NCI-H748 (cell line): ENCODE data around the gene ALPK3.

Experiments
- DNase-seq: peaks from one replicate; lab custom pipeline; 2025; ENCODE audit not compliant: unreplicated experiment; lab: John Stamatoyannopoulos, UW

ALPK3 gene

DNA sequence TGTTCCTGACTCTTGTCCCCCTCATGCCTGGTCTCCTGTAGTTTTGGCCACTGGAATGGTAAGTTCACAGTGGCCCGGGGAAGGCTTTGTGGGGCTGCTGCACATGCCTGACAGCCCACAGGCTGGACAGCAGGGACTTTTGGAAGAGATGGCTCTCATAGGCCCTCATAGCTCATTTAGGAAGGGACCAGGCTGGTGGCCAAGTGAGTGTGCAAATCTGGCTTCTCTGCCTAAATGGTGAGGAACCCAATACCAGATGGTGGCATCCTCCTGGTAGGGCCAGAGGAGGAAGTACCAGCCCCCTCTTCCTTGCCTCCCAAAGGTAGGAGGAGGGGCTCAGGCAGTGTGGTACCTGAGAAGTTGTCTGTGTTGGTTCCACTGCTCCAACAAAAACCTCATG lies 25.6 kb downstream of the ALPK3 start:
- DNase-seq, result no peak

DNA sequence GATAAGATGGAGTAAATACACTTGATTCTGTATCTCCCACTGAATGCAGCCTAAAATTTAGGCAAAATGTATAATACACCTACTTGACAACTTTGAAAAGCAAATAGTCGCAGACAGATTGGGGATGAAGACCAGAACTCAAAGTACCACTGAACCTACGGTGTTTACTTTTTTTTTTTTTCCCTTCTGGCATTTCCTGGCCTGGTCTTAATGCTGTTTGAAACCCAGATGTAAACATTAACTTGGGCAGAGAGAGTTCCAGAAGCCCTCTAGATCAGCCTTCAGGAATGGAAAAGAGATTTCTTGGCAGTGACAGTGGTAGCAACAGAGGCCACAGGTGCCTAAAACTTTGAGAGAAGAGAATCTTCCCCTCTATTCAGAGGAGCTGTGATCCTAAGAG lies 27.8 kb downstream of the ALPK3 start:
- DNase-seq, result no peak

- DNase-seq, result peak; percentile 41
Observed at GRCh38 chr15:84845631-84846030, 28.5 kb downstream of the ALPK3 start.

- no peak for DNase-seq
Observed at GRCh38 chr15:84846269-84846668, 29.1 kb downstream of the ALPK3 start.

DNA sequence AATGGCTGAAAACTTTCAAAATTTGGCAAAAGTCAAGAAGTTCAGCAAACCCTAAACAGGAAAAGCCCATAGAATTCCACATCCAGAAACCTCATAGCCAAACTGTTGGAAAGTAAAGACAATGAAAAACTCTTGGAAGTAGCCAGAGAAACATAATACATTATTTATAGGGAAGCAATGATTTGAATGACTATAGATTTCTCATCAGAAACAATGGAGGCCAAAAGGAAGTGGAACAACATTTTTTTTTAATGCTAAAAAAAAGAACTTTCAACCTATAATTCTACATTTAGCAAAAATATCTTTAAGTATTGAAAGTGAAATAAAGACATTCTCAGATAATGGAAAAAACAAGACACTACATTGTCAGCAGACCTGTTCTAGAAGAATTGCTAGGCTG lies 30.2 kb downstream of the ALPK3 start:
- DNase-seq, result no peak

DNA sequence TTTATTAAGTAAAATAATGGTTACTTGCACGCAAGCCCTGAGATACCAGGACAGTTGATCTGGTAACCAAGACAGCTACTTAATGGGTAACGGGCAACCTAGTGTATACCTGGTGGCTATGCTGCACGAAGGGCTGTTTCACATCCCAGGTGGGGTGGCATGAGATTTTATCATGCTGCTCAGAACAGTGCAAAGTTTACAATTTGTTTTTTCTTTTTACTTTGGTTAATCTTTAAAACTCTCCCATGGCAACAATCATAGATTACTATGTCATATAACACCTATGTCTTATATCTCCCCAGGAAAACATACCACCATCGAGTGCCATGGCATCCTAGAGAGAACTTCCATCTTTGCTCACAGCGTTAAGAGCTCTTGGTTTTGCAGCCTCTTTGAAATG lies 35.1 kb downstream of the ALPK3 start:
- DNase-seq, result no peak

DNA sequence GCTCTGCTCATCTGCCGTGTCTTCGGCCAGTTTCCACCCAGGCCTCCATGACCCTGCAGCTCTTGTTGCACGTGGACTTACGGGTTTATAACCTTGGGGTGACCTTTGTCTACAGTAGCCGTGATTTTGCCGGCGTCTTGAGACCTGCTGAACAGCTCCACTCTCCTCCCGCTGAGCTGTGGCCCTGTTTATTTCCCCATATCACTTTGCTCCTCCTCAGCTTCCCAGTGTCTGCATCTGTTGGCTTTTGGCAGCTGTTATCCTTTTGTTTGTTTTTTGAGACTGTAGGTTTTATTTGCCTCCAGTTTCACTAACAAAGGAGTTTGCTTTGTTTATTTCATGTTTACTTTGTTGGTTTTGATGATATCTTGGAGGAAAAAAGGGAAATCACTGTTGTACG lies 38.0 kb downstream of the ALPK3 start:
- DNase-seq, result peak; percentile 70

GRCh38 chr15:84855765-84856164 lies 38.6 kb downstream of the ALPK3 start:
- no peak for DNase-seq

DNA sequence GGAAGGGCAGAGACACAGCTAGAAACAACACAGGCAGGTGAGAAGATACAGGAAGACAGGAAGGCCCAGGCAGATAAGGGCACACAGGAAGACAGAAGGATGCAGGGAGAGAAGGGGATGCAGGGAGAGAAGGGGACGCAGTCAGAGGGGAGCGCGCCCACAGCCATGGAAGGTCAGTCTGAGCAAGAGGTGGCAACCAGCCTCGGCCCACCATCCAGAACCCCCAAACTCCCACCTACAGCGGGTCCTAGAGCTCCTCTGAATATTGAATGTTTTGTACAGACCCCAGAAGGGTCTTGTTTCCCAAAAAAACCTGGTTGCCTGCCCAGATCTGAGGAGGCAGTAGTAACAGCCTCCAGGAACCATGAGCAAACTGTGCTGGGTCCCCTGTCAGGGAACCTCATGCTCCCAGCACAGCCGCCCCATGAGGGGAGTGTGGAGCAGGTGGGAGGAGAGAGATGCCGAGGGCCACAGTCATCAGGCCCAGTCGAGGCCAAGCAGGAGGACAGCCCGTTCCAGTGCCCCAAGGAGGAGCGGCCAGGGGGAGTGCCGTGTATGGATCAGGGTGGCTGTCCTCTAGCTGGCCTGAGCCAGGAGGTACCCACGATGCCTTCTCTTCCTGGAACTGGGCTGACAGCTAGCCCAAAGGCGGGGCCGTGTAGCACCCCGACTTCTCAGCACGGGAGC lies 39.7 kb downstream of the ALPK3 start:
- DNase-seq, result no peak

DNA sequence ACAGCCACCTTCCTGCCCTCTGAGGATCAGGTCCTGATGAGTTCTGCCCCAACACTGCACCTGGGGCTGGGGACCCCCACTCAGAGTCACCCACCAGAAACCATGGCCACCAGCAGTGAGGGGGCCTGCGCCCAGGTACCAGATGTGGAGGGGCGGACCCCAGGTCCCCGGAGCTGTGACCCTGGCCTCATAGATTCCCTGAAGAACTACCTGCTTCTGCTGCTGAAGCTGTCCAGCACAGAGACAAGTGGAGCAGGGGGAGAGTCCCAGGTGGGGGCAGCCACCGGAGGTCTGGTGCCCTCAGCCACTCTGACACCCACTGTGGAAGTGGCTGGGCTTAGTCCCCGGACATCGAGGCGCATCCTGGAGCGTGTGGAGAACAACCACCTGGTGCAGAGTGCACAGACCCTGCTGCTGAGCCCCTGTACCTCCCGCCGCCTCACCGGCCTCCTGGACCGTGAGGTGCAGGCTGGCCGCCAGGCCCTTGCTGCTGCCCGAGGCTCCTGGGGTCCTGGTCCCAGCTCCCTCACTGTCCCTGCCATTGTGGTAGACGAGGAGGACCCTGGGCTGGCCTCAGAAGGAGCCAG lies 40.4 kb downstream of the ALPK3 start:
- DNase-seq, result no peak

DNA sequence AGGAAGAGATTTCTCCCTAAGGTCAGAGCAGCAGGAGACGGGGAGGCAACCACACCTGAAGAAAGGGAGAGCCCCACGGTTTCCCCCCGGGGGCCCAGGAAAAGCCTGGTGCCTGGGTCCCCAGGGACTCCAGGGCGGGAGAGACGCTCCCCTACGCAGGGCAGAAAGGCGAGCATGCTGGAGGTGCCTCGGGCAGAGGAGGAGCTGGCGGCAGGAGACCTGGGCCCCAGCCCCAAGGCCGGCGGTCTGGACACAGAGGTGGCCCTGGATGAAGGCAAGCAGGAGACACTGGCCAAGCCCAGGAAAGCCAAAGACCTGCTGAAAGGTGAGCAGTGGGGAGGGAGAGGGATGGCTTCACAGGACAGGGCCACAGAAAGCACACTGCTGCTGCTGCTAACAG lies 41.1 kb downstream of the ALPK3 start:
- DNase-seq, result no peak

GRCh38 chr15:84859144-84859543 lies 42.0 kb downstream of the ALPK3 start:
- DNase-seq, result no peak

DNA sequence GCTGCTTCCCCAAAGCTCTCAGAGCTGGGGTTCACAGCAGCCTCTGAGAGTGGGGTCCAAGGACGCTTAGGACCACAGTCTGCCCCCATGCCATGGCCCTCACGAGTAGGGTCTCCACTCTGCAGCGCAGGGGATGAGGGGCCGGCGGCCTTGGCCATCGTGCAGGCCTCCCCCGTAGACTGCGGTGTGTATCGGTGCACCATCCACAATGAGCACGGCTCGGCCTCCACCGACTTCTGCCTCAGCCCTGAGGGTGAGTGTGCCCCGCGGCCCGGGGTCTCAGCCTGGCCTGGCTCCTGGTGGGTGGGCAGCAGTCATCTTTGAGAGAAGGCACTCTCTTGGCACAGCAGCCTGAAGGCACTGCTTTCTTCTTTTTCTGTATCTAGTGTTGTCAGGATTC lies 42.5 kb downstream of the ALPK3 start:
- DNase-seq, result no peak

DNA sequence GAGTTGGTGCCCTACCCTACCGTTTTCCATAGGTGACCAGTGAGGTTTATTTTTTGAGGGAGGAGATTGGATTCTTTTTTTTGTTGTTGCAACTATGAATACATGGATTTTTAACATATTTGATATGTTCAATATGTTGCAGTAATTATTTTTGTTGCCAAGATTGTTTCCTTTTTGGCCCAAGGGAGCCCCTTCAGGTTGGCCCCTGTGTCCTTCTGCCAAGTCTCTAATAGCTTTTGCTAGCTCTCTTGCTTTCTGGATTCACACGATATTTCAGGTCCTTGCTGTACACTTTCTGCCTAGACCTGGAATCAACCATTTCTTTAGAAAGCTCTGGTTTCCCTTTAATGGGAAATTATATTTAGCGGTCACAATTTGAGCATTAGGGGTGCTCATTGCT lies 44.6 kb downstream of the ALPK3 start:
- no peak for DNase-seq

- no peak for DNase-seq
Observed at GRCh38 chr15:84862214-84862975, 45.2 kb downstream of the ALPK3 start.

DNA sequence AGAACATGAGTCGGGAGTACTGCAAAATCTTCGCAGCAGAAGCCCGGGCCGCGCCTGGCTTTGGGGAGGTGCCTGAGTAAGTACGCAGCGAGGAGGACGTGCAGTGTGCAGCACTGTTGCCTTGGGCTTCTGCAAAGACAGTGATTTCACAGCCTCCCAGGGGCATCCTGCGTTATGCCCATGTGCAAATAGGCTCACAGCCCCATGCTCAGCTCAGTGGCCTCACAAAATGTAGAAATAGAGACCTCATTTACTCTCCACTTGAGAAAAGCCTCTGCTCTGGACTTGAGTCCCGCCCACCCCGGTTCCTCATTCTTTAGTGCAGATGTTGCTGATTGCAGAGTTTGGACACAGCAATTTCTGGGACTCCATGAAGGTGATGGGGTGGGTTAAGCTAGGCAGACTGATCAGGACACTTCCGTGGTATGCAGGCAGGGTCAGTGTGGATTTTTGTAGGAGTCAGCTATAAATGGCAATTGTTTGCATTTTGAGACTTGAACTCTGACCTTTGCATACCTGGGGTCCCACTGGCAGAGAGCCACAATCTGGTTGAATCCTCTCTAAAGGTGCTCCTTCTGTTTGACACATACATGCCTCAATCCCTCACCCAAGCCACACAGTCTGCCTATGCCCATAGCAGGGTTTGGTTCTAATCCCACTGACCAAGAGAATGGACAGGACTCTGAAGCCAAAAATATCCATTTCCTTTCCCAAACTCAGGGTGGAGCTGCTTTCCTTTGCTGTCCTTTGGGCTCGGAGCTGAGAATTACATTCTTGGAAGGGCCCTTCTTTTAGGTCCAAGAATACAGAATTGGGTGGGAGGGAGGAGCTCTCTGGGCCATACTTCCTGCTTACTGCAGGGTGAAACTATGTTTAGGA lies 46.6 kb downstream of the ALPK3 start:
- no peak for DNase-seq

DNA sequence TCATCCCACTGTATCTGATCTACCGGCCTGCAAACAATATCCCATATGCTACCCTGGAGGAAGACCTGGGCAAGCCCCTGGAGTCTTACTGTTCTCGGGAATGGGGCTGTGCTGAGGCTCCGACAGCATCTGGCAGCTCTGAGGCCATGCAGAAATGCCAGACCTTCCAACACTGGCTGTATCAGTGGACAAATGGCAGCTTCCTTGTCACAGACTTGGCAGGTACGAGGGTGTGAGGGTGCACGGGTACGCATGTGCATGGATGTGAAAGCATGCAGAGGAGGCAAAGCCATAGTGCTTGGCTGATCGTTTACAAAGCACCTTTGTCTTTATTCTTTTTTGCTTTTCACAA lies 47.3 kb downstream of the ALPK3 start:
- no peak for DNase-seq

DNA sequence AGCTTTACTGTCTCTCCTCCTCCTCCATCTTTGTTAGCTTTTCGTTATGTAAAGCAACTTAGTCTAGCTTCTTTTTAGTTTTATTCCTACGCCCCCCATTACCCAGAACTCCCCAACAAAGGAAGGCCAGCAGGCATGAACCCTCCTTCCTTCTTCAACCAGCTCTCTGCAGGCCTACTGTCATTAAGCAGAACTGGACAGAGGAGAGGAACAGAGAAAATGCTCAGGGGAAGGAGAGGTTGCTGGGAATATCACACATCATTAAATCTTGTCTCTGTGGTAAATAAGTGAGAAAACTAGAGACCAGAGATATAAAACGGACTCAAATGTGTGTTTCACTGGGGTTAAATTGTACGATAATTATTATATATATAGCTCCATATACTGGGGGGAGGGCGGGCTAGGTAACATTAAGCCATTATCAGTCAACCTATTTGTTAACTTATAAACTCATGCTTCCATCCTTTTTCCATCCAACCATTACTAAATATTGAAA lies 48.0 kb downstream of the ALPK3 start:
- no peak for DNase-seq

DNA sequence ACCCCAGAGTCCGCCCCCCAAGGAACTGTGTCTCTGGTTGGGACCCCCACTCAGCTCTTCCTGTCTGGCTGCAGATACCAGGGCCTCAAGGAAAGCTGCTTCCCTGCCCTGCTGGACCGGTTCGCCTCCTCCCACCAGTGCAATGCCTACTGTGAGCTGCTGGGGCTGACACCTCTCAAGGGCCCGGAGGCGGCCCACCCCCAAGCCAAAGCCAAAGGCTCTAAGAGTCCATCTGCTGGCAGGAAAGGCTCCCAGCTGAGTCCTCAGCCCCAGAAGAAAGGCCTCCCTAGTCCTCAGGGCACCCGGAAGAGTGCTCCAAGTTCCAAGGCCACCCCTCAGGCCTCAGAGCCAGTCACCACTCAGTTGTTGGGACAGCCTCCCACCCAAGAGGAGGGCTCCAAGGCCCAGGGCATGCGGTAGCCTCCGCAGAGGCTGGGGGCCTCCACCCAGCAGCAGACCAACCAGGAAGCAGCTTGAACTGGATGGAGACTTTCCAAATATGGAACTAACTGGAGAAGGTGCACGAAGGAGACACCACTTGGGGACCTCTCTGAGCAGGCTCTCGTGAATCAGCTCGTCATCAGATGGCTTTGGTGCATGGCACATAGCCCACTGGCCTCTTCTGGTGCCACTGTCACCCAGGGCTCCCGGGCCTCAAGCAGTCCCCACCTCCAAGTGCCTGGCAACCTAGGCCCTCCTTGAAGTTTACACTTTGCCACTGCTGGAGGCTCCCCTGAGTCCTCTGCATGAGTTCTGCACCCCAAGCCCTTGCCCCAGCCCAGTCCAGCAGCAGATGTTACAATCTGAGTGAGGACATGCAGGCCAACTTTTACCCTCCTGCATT lies 51.1 kb downstream of the ALPK3 start:
- DNase-seq, result no peak

DNA sequence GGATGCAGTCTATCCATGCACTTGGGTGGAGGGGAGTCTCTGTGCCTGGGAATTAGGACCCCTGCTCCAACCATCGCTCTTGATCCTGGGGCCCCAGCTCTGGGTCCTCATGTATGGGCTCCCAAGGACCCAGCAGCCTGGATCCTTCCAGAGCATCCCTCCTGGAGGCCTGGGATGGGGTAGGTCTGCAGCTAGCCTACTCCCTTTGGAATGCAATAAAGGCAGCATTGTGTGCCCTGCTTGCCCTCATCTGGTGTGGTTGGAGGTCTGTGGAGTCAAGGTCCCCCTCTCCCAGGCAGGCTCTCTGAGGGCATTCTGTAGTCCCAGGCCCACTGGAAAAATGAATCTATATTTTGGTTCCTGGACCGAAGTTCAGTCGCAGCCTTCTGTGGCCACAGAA lies 52.4 kb downstream of the ALPK3 start:
- no peak for DNase-seq
